Activated CD8-positive, alpha-beta T cell treated with anti-CD3 and anti-CD28 coated beads for 36 hours (primary cell): ENCODE results near the gene ZNF789. TPM values are rescaled to one million over a fixed set of nuclear protein-coding genes. Genes with fewer than 3 reads are reported as not detected.

Source experiments
- ATAC-seq: fragments of 200-7000 bp; cut with Tn5 transposase; one replicate; pipeline ENCODE4 v1.10.0; 2021; ENCODE audit warnings: mild to moderate bottlenecking, moderate library complexity
- CTCF ChIA-PET: fragments of 350-600 bp; sonication (Branson Sonifier 250); formaldehyde crosslinking; loops from one replicate; lab custom pipeline; 2021; ENCODE audit warnings: antibody characterized with exemption; lab: Charles Lee
- POLR2A ChIA-PET: fragments of 350-600 bp; sonication (Branson Sonifier 250); formaldehyde crosslinking; loops from one replicate; lab custom pipeline; 2021; ENCODE audit warnings: antibody characterized with exemption; lab: Charles Lee
- DNase-seq: peaks from one replicate; pipeline ENCODE4 v3.0.0-alpha.2; 2020
- H3K27ac Mint-ChIP-seq: one replicate; pipeline ENCODE4 v1.8.0; 2021; ENCODE audit warnings: mild to moderate bottlenecking, mixed read lengths
- H3K27me3 Mint-ChIP-seq: one replicate; pipeline ENCODE4 v1.8.0; 2021; ENCODE audit warnings: mixed read lengths
- H3K36me3 Mint-ChIP-seq: one replicate; pipeline ENCODE4 v1.8.0; 2021; ENCODE audit warnings: low read depth, mixed read lengths
- H3K4me1 Mint-ChIP-seq: one replicate; pipeline ENCODE4 v1.8.0; 2021; ENCODE audit warnings: low read depth, mixed read lengths
- H3K4me3 Mint-ChIP-seq: one replicate; pipeline ENCODE4 v1.8.0; 2021; ENCODE audit warnings: mild to moderate bottlenecking, moderate library complexity, mixed read lengths
- H3K9me3 Mint-ChIP-seq: one replicate; pipeline ENCODE4 v1.8.0; 2021; ENCODE audit warnings: mixed read lengths
- intact Hi-C: fragments of 100-400 bp; cut with micrococcal nuclease; formaldehyde crosslinking; loops from one replicate; pipeline ENCODE4 v1.10.0; 2022
- total RNA-seq, 2 experiments: library from RNA; stranded (reverse); gene quantifications; one replicate each; pipeline ENCODE4 v1.2.3, GENCODE V29; 2021
- TF ChIP-seq, protein P1 (sequence below): fragments of 200-600 bp; IDR thresholded peaks from one replicate; pipeline ENCODE4 v1.8.0; 2022; ENCODE audit warnings: antibody characterized with exemption, mild to moderate bottlenecking

ZNF789 gene
- total RNA-seq, 2 experiments from 2014 or later: 18.8 to 19.1 TPM

DNA sequence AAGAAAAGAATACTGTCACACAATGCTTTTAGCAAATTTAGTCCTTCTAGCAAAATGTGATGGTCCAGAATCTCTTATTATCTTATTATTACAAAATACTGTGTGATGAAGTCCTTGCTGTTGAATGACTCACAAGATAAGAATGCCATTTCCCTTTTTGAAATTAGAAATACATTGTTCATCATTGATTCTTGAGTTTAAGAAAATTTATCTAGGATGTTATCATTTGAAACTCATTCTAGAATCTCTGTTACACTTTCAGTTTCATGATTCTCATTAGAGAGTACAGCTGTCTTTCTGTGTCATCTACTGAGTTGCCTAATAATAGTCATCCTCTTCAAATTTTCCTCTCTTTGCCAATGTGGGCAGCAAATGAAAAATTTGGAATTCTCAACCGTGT, 41.4 kb downstream of the ZNF789 start:
- H3K36me3 Mint-ChIP-seq: peaks cover 19% of the 10 kb centered on the region
- TF ChIP-seq, protein P1, sequence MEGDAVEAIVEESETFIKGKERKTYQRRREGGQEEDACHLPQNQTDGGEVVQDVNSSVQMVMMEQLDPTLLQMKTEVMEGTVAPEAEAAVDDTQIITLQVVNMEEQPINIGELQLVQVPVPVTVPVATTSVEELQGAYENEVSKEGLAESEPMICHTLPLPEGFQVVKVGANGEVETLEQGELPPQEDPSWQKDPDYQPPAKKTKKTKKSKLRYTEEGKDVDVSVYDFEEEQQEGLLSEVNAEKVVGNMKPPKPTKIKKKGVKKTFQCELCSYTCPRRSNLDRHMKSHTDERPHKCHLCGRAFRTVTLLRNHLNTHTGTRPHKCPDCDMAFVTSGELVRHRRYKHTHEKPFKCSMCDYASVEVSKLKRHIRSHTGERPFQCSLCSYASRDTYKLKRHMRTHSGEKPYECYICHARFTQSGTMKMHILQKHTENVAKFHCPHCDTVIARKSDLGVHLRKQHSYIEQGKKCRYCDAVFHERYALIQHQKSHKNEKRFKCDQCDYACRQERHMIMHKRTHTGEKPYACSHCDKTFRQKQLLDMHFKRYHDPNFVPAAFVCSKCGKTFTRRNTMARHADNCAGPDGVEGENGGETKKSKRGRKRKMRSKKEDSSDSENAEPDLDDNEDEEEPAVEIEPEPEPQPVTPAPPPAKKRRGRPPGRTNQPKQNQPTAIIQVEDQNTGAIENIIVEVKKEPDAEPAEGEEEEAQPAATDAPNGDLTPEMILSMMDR: no peak
- DNase-seq (no peak), ATAC-seq (no peak)
- intact Hi-C loops: no loop called here
- ChIA-PET POLR2A (interaction anchor here (1.1 kb wide), 1 partner anchor 9 kb away, joined by 4 read pairs; no protein-coding TSS in a partner anchor), CTCF (interaction anchor here (1.2 to 2.2 kb wide), 2 partner anchors 9 to 12 kb away, joined by 3 to 12 read pairs; no protein-coding TSS in a partner anchor)
- no peaks in the 10 kb centered on the region for H3K27me3 Mint-ChIP-seq
- peaks cover 11% of the 10 kb centered on the region for H3K4me1 Mint-ChIP-seq
- H3K27ac Mint-ChIP-seq: no peak overlapping the region
- H3K9me3 Mint-ChIP-seq: no peaks in the 10 kb centered on the region
- H3K4me3 Mint-ChIP-seq: no peak overlapping the region

DNA sequence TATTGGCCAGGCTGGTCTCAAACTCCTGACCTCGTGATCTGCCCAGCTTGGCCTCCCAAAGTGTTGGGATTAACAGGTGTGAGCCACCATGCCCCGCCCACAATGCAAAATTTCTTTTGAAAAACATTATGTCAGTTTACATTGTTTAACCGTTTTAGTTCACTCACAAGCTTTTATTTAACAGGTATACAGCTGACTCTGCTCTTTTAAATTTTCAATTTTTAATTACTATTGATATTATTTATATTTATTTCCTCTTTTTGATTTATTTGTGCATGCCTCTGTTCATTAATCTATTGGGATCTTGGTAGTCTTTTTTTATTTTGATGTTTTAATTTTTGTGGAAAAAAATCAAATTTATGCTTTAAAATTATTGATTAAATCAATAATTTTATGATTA, 48.7 kb downstream of the ZNF789 start:
- TF ChIP-seq, protein P1: no peak
- ChIA-PET CTCF (interaction anchor here (1.2 to 1.3 kb wide), 2 partner anchors 110 to 284 kb away, joined by 3 read pairs; no protein-coding TSS in a partner anchor), POLR2A (interaction anchor here (0.7 to 1.3 kb wide), 3 partner anchors 9 to 19 kb away, joined by 3 to 4 read pairs (median 3); no protein-coding TSS in a partner anchor)
- no peaks in the 10 kb centered on the region for H3K4me1 Mint-ChIP-seq
- no peak for ATAC-seq
- H3K4me3 Mint-ChIP-seq: no peak overlapping the region
- no peaks in the 10 kb centered on the region for H3K27me3 Mint-ChIP-seq
- intact Hi-C loops: no loop called here
- peaks cover 26% of the 10 kb centered on the region for H3K36me3 Mint-ChIP-seq
- no peaks in the 10 kb centered on the region for H3K9me3 Mint-ChIP-seq
- no peak for DNase-seq
- no peak overlapping the region for H3K27ac Mint-ChIP-seq

GRCh38 chr7:99525713-99526440, 53.2 kb downstream of the ZNF789 start:
- Mint-ChIP-seq H3K27me3 (no peaks in the 10 kb centered on the region), H3K4me3 (no peak overlapping the region), H3K9me3 (peaks cover 18% of the 10 kb centered on the region), H3K4me1 (no peaks in the 10 kb centered on the region), H3K36me3 (peaks cover 48% of the 10 kb centered on the region), H3K27ac (no peak overlapping the region)
- peak; percentile 53 for DNase-seq
- peak; percentile 47 for ATAC-seq
- intact Hi-C loops: no loop called here
- ChIA-PET POLR2A (interaction anchor here (1.2 to 1.3 kb wide), 2 partner anchors 15 to 103 kb away, joined by 3 read pairs; no protein-coding TSS in a partner anchor), CTCF (interaction anchor here (0.6 to 1.8 kb wide), 17 partner anchors 9 to 464 kb away, joined by 3 to 12 read pairs (median 4); partner anchors contain the start of genes FAM200A and ZNF655)
- TF ChIP-seq, protein P1: peak; percentile 41

DNA sequence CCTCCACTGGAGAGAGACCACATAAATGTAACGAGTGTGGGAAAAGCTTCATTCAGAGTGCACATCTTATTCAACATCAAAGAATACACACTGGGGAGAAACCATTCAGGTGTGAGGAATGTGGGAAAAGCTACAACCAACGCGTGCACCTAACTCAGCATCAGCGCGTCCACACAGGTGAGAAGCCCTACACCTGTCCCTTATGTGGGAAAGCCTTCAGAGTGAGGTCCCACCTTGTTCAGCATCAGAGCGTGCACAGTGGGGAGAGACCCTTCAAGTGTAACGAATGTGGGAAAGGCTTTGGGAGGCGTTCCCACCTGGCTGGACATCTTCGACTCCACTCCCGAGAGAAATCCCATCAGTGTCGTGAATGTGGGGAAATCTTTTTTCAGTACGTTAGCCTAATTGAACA, 58.7 kb downstream of the ZNF789 start:
- ATAC-seq (no peak), DNase-seq (no peak)
- ChIA-PET CTCF (interaction anchor here (1.1 to 1.5 kb wide), 2 partner anchors 9 to 49 kb away, joined by 3 to 4 read pairs; no protein-coding TSS in a partner anchor), POLR2A (no interaction called here)
- H3K36me3 Mint-ChIP-seq: peaks cover 67% of the 10 kb centered on the region
- H3K4me1 Mint-ChIP-seq: no peaks in the 10 kb centered on the region
- intact Hi-C loops: no loop called here
- no peaks in the 10 kb centered on the region for H3K27me3 Mint-ChIP-seq
- no peak overlapping the region for H3K27ac Mint-ChIP-seq
- TF ChIP-seq, protein P1: no peak
- peaks cover 46% of the 10 kb centered on the region for H3K9me3 Mint-ChIP-seq
- H3K4me3 Mint-ChIP-seq: no peak overlapping the region

GRCh38 chr7:99535667-99536066, 63.0 kb downstream of the ZNF789 start:
- Mint-ChIP-seq H3K4me1 (no peaks in the 10 kb centered on the region), H3K9me3 (peaks cover 44% of the 10 kb centered on the region), H3K4me3 (no peak overlapping the region), H3K36me3 (peaks cover 38% of the 10 kb centered on the region), H3K27me3 (no peaks in the 10 kb centered on the region), H3K27ac (no peak overlapping the region)
- TF ChIP-seq, protein P1: no peak
- CTCF ChIA-PET: no interaction called here
- DNase-seq (no peak), ATAC-seq (no peak)
- intact Hi-C loops: no loop called here
- POLR2A ChIA-PET: interaction anchor here (1.3 kb wide), 1 partner anchor 89 kb away, joined by 3 read pairs; no protein-coding TSS in a partner anchor
